ENCODE measurements around the gene ZNF592. TPM values are rescaled to one million over a fixed set of nuclear protein-coding genes. Genes with fewer than 3 reads are reported as not detected.

ZNF592 gene
- total and polyA plus RNA-seq, 5 donors: 14.0 to 25.6 (median 20.5) TPM

DNA sequence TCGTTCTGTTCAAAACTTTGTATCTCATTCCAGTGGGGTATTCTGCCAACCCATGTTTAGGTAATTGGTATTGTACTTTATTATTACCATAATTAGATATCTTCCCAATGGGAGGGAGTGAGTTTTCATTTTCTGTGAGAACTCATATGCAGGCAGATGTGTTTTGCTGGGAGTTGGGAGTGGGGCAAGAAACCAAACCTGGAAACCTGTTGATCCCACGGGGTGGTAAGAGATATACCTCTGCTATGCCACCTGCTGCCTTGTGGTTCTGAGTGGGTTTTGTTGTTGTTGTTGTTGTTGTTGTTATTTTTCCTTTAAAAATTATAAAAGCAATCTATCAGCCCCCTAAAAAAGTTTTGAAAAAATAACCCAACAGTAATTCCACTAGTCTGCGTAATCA is 32.1 kb downstream of the ZNF592 start:
- Histone ChIP-seq H3K4me3 (ENCODE audit: low read length) (no peak overlapping the region), H3K27me3 (ENCODE audit: control insufficient read depth, insufficient read depth) (no peaks in the 10 kb centered on the region), H3K9me3 (ENCODE audit: control insufficient read depth, low read length) (no peaks in the 10 kb centered on the region), H3K27ac (ENCODE audit: low read length) (no peak overlapping the region), H3K4me1 (ENCODE audit: control insufficient read depth, insufficient read depth, low read length) (no peaks in the 10 kb centered on the region)
- WGBS: 88% methylated on average over 3 of the region's 3 CpGs
- ATAC-seq: no peak
- intact Hi-C loops (cut with DNase I): no loop called here
- DNase-seq: no peak

DNA sequence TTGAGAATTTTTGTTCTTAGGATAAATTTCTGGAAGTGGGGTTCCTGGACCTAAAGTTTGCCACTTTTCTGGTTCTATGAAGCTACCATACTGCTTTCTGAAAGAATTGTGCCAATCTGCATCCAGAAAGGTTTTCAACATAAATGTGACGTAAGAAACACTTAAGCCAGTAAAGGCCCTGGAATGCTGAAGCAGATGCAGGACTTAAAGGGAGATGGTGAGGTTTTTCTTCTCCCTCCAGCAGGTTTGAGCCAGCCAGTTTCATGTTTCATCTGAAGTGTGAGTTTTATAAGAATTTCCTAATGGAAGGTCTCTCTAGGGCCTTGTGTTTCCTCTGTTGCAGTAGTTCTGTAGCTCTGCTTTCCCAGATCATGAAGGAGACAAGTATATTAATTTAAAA is 33.1 kb downstream of the ZNF592 start:
- H3K9me3 ChIP-seq (ENCODE audit: control insufficient read depth, low read length): no peaks in the 10 kb centered on the region
- no peaks in the 10 kb centered on the region for H3K27me3 ChIP-seq (ENCODE audit: control insufficient read depth, insufficient read depth)
- H3K4me1 ChIP-seq (ENCODE audit: control insufficient read depth, insufficient read depth, low read length): peaks cover 8% of the 10 kb centered on the region
- ATAC-seq: no peak
- no peak for DNase-seq
- intact Hi-C loops (cut with DNase I): no loop called here
- no peak overlapping the region for H3K4me3 ChIP-seq (ENCODE audit: low read length)
- WGBS: 96% methylated on average over 1 of the region's 1 CpG
- H3K27ac ChIP-seq (ENCODE audit: low read length): no peak overlapping the region

DNA sequence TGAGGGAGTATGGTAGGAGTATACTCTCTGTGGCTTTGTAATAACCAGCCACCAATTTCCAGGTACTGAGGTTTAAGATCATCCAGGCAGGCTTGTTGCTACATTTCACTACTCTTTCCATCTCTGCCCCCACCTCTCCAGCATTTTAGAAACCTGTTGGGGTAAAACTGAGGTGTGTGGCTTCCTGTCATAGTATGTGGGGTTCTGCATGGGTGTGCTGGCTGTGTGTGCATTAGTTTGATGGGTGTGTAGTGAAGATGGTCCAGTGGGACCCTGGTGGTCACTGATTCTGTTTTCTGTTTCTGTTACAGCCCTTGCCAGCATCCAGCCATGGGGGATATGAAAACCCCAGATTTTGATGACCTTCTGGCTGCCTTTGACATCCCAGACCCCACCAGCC is 34.0 kb downstream of the ZNF592 start:
- ATAC-seq: no peak
- H3K9me3 ChIP-seq (ENCODE audit: control insufficient read depth, low read length): no peaks in the 10 kb centered on the region
- H3K27me3 ChIP-seq (ENCODE audit: control insufficient read depth, insufficient read depth): no peaks in the 10 kb centered on the region
- H3K27ac ChIP-seq (ENCODE audit: low read length): no peak overlapping the region
- intact Hi-C loops (cut with DNase I): no loop called here
- DNase-seq: no peak
- peaks cover 11% of the 10 kb centered on the region for H3K4me1 ChIP-seq (ENCODE audit: control insufficient read depth, insufficient read depth, low read length)
- no peak overlapping the region for H3K4me3 ChIP-seq (ENCODE audit: low read length)

DNA sequence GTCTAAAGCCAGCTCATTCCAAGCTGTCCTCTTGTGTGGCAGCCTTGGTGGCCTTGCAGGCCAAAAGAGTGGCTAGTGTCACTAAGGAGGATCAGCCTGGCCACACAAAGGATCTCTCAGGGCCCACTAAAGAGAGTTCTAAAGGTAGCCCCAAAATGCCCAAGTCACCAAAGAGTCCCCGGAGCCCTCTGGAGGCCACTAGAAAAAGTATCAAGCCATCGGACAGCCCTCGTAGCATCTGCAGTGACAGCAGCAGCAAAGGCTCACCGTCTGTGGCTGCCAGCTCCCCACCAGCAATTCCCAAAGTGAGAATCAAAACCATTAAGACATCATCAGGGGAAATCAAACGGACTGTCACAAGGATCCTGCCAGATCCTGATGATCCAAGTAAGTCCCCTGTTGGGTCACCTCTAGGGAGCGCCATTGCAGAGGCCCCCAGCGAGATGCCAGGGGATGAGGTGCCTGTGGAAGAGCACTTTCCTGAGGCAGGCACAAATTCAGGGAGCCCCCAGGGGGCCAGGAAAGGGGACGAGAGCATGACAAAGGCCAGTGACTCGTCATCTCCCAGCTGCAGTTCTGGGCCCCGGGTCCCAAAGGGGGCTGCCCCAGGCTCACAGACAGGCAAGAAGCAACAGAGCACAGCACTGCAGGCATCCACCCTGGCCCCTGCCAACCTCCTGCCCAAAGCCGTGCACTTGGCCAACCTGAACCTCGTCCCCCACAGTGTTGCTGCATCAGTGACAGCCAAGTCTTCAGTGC is 35.3 kb downstream of the ZNF592 start:
- H3K27me3 ChIP-seq (ENCODE audit: control insufficient read depth, insufficient read depth): no peaks in the 10 kb centered on the region
- H3K9me3 ChIP-seq (ENCODE audit: control insufficient read depth, low read length): no peaks in the 10 kb centered on the region
- DNase-seq (peak in 1 of 3 donors; percentile 35), ATAC-seq (no peak)
- peaks cover 13% of the 10 kb centered on the region for H3K4me1 ChIP-seq (ENCODE audit: control insufficient read depth, insufficient read depth, low read length)
- intact Hi-C loops (cut with DNase I): no loop called here
- no peak overlapping the region for H3K27ac ChIP-seq (ENCODE audit: low read length)
- 78% methylated on average over 12 of the region's 12 CpGs for WGBS
- H3K4me3 ChIP-seq (ENCODE audit: low read length): no peak overlapping the region

DNA sequence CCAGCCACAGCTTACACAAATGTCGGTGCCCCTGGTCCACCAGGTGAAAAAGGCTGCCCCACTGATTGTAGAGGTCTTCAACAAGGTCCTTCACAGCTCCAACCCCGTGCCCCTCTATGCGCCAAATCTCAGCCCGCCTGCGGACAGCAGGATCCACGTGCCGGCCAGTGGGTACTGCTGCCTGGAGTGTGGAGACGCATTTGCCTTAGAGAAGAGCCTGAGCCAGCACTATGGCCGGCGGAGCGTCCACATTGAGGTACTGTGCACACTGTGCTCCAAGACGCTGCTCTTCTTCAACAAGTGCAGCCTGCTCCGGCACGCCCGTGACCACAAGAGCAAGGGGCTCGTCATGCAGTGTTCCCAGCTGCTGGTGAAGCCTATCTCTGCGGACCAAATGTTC is 35.9 kb downstream of the ZNF592 start:
- 97% methylated on average over 17 of the region's 17 CpGs for WGBS
- peak in 1 of 2 donors; percentile 6 for ATAC-seq
- Histone ChIP-seq H3K4me1 (ENCODE audit: control insufficient read depth, insufficient read depth, low read length) (peaks cover 13% of the 10 kb centered on the region), H3K4me3 (ENCODE audit: low read length) (no peak overlapping the region), H3K27me3 (ENCODE audit: control insufficient read depth, insufficient read depth) (no peaks in the 10 kb centered on the region), H3K9me3 (ENCODE audit: control insufficient read depth, low read length) (no peaks in the 10 kb centered on the region), H3K27ac (ENCODE audit: low read length) (no peak overlapping the region)
- peak in 1 of 3 donors; percentile 32 for DNase-seq
- intact Hi-C loops (cut with DNase I): no loop called here

DNA sequence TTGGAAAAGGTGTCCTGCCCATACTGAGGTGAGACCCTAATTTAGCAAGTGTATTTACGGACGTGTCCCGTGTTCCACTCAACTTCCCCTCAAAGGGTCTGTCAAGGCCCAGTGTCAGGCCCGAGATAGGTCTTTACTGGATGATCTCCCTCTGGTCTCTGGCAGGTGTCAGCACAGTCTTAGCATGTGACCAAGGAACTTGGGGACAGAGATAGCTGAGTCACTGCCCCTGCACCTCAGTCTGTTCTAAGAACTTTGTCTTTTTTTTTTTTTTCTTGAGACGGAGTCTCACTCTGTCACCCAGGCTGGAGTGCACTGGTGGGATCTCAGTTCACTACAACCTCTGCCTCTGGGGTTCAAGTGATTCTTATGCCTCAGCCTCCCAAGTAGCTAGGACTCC is 36.7 kb downstream of the ZNF592 start:
- 73% methylated on average over 5 of the region's 5 CpGs for WGBS

DNA sequence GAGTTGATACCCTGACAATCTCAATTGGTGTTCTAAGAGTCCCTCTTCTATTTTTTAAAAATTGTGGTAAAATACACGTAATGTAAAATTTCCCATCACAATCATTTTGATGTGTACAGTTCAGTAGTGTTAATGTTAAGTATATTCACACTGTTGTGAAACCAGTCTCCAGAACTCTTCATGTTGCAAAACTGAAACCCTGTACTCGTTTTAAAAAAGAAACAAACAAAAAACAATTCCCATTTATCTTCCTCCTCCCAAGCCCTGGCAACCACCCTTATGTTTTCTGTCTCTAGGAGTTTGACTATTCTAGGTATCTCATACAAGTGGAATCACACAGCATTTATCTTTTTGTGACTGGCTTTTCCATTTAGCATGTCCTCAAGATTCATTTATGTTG is 40.1 kb downstream of the ZNF592 start:
- Histone ChIP-seq H3K4me3 (ENCODE audit: low read length) (no peak overlapping the region), H3K27me3 (ENCODE audit: control insufficient read depth, insufficient read depth) (no peaks in the 10 kb centered on the region), H3K4me1 (ENCODE audit: control insufficient read depth, insufficient read depth, low read length) (peaks cover 13% of the 10 kb centered on the region), H3K9me3 (ENCODE audit: control insufficient read depth, low read length) (no peaks in the 10 kb centered on the region), H3K27ac (ENCODE audit: low read length) (no peak overlapping the region)
- ATAC-seq (no peak), DNase-seq (no peak)
- 47% methylated on average over 2 of the region's 2 CpGs for WGBS
- intact Hi-C loops (cut with DNase I): no loop called here

More for the DNA sequence above, 36.7 kb downstream of the ZNF592 start:
- no peak overlapping the region for H3K27ac ChIP-seq (ENCODE audit: low read length)
- ATAC-seq (no peak), DNase-seq (no peak)
- H3K4me1 ChIP-seq (ENCODE audit: control insufficient read depth, insufficient read depth, low read length): peaks cover 13% of the 10 kb centered on the region
- intact Hi-C loops (cut with DNase I): no loop called here
- no peaks in the 10 kb centered on the region for H3K9me3 ChIP-seq (ENCODE audit: control insufficient read depth, low read length)
- no peak overlapping the region for H3K4me3 ChIP-seq (ENCODE audit: low read length)
- no peaks in the 10 kb centered on the region for H3K27me3 ChIP-seq (ENCODE audit: control insufficient read depth, insufficient read depth)

DNA sequence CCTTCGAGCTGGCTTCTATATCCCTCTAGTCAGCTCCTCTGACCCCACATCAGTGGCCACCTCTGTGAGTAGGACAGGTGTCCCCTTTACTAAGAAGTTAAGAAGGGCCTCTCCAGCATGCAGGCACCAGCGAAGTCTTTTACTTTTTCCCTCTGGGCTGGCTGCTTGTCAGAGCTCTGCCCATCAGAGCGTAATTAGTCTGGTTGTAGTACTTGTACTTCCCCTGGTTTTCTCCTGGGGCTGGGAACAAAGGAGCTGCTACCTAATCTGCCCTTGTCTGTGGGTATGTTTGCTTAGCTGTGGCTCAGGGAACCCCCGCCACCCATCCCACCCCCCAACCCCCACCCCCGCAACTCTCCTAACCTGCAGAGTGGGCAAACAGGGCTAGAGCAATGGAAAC is 41.4 kb downstream of the ZNF592 start:
- intact Hi-C loops (cut with DNase I): no loop called here
- Histone ChIP-seq H3K4me1 (ENCODE audit: control insufficient read depth, insufficient read depth, low read length) (peaks cover 13% of the 10 kb centered on the region), H3K4me3 (ENCODE audit: low read length) (no peak overlapping the region), H3K27me3 (ENCODE audit: control insufficient read depth, insufficient read depth) (no peaks in the 10 kb centered on the region), H3K27ac (ENCODE audit: low read length) (no peak overlapping the region), H3K9me3 (ENCODE audit: control insufficient read depth, low read length) (no peaks in the 10 kb centered on the region)
- WGBS: 96% methylated on average over 5 of the region's 5 CpGs
- DNase-seq: no peak
- ATAC-seq: no peak

DNA sequence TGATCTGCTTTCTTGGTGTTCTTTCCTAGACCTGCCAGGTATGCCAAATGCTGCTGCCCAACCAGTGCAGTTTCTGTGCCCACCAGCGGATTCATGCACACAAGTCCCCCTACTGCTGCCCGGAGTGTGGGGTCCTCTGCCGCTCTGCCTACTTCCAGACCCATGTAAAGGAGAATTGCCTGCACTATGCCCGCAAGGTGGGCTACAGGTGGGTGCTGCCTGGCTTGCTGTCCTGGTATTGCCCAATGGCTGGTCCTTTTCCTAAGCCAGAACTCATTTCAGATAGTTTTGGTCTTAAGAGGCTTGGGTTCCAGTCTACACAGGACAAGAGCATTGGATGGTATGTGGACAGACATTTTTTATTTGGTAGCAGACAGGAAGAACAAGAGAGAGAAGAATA is 42.3 kb downstream of the ZNF592 start:
- WGBS: 96% methylated on average over 4 of the region's 4 CpGs
- H3K9me3 ChIP-seq (ENCODE audit: control insufficient read depth, low read length): no peaks in the 10 kb centered on the region
- no peaks in the 10 kb centered on the region for H3K27me3 ChIP-seq (ENCODE audit: control insufficient read depth, insufficient read depth)
- H3K4me3 ChIP-seq (ENCODE audit: low read length): no peak overlapping the region
- DNase-seq (no peak), ATAC-seq (no peak)
- peaks cover 13% of the 10 kb centered on the region for H3K4me1 ChIP-seq (ENCODE audit: control insufficient read depth, insufficient read depth, low read length)
- intact Hi-C loops (cut with DNase I): no loop called here
- no peak overlapping the region for H3K27ac ChIP-seq (ENCODE audit: low read length)

DNA sequence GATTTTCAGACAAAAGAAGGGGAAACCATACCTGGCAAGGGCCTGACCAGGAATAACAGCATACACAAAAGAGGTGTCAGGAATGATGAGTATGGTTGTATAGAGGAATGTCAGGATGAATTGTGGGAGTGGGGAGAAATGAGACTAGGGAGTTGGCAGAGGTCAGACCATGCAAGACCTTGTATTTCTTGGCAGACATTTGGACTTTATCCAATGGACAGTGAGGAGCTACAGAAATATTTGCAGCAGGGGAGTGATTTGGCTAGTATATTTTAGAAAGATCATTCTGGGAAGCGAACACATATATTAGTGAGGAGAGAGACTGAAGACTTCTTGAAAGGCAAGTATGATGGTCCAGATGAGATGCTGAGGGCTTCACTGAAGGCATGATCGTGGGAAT is 43.4 kb downstream of the ZNF592 start:
- DNase-seq (no peak), ATAC-seq (no peak)
- Histone ChIP-seq H3K9me3 (ENCODE audit: control insufficient read depth, low read length) (no peaks in the 10 kb centered on the region), H3K4me1 (ENCODE audit: control insufficient read depth, insufficient read depth, low read length) (peaks cover 5% of the 10 kb centered on the region), H3K27ac (ENCODE audit: low read length) (no peak overlapping the region), H3K27me3 (ENCODE audit: control insufficient read depth, insufficient read depth) (no peaks in the 10 kb centered on the region), H3K4me3 (ENCODE audit: low read length) (no peak overlapping the region)
- 92% methylated on average over 2 of the region's 2 CpGs for WGBS
- intact Hi-C loops (cut with DNase I): no loop called here

DNA sequence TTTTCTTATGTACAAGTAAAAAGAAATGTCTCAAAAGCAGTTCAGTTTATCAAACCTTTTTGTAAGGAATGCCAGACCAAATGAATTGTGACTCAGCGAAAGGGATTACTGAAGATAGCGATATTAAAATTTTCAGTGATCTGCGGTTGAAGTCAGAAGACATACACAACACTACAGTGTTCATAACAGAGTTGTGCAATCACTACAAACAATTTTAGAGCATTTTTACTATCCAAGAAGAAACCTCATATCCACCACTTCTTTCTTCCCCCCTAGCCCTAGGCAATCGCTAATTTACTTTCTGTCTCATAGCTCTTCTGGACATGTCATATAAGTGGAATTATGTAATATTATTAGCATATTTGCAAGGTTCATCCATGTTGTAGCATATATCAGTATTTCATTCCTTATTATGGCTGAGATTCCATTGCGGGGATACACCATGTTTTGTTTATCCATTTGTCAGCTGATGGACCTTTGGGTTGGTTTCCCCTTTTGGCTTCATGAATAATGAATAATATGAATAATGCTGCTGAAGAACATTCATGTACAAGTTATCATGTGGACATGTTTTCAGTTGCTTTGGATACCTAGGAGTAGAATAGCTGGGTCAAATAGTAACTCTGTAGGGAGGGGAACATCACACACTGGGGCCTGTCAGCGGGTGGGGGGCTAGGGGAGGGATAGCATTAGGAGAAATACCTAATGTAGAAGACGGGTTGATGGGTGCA is 45.2 kb downstream of the ZNF592 start:
- DNase-seq (no peak), ATAC-seq (no peak)
- no peak overlapping the region for H3K4me3 ChIP-seq (ENCODE audit: low read length)
- intact Hi-C loops (cut with DNase I): no loop called here
- H3K27me3 ChIP-seq (ENCODE audit: control insufficient read depth, insufficient read depth): no peaks in the 10 kb centered on the region
- no peaks in the 10 kb centered on the region for H3K4me1 ChIP-seq (ENCODE audit: control insufficient read depth, insufficient read depth, low read length)
- no peak overlapping the region for H3K27ac ChIP-seq (ENCODE audit: low read length)
- over 99% methylated on average over 7 of the region's 7 CpGs for WGBS
- no peaks in the 10 kb centered on the region for H3K9me3 ChIP-seq (ENCODE audit: control insufficient read depth, low read length)
